ENCODE measurements around the gene ZNF592. TPM values are rescaled to one million over a fixed set of nuclear protein-coding genes. Genes with fewer than 3 reads are reported as not detected.

The ZNF592 gene
- total RNA-seq, 4 donors from 2014 or later, result 4.7 to 48.2 (median 11.7) TPM

- TF ChIP-seq CTCF (IDR thresholded peaks at IDR 0.05), result no peak
- no peak for TF ChIP-seq POLR2A (IDR thresholded peaks at IDR 0.05)
- intact Hi-C loops (cut with DNase I; ENCODE audit: low total_unique reads), result no loop called here
- no peaks in the 10 kb centered on the region for H3K9me3 ChIP-seq
- no peaks in the 10 kb centered on the region for H3K4me1 ChIP-seq
- no peak for DNase-seq
- H3K36me3 ChIP-seq, result no peaks in the 10 kb centered on the region
- H3K27me3 ChIP-seq, result no peaks in the 10 kb centered on the region
- H3K4me3 ChIP-seq, result no peak overlapping the region
- no peak overlapping the region for H3K27ac ChIP-seq
These were observed 49.4 kb downstream of the ZNF592 start for GRCh38 chr15:84797801-84798200.

GRCh38 chr15:84798436-84798946, 50.1 kb downstream of the ZNF592 start:
- no peak for DNase-seq
- Histone ChIP-seq H3K4me3 (no peak overlapping the region), H3K27me3 (no peaks in the 10 kb centered on the region), H3K9me3 (no peaks in the 10 kb centered on the region), H3K36me3 (no peaks in the 10 kb centered on the region), H3K4me1 (no peaks in the 10 kb centered on the region), H3K27ac (no peak overlapping the region)
- intact Hi-C loops (cut with DNase I; ENCODE audit: low total_unique reads), result no loop called here
- TF ChIP-seq CTCF (IDR thresholded peaks at IDR 0.05) (no peak), POLR2A (IDR thresholded peaks at IDR 0.05) (no peak)

GRCh38 chr15:84799511-84800187, 51.3 kb downstream of the ZNF592 start:
- TF ChIP-seq CTCF (IDR thresholded peaks at IDR 0.05) (no peak), POLR2A (IDR thresholded peaks at IDR 0.05) (no peak)
- DNase-seq, result no peak
- Histone ChIP-seq H3K9me3 (no peaks in the 10 kb centered on the region), H3K27ac (no peak overlapping the region), H3K27me3 (no peaks in the 10 kb centered on the region), H3K4me1 (no peaks in the 10 kb centered on the region), H3K36me3 (no peaks in the 10 kb centered on the region), H3K4me3 (no peak overlapping the region)
- intact Hi-C loops (cut with DNase I; ENCODE audit: low total_unique reads), result no loop called here

GRCh38 chr15:84800365-84800806, 52.0 kb downstream of the ZNF592 start:
- intact Hi-C loops (cut with DNase I; ENCODE audit: low total_unique reads), result no loop called here
- Histone ChIP-seq H3K4me3 (no peak overlapping the region), H3K36me3 (no peaks in the 10 kb centered on the region)

More at GRCh38 chr15:84800365-84800806, 52.0 kb downstream of the ZNF592 start:
- H3K4me1 ChIP-seq, result no peaks in the 10 kb centered on the region
- DNase-seq, result no peak
- no peak overlapping the region for H3K27ac ChIP-seq
- H3K27me3 ChIP-seq, result no peaks in the 10 kb centered on the region
- no peak for TF ChIP-seq CTCF (IDR thresholded peaks at IDR 0.05)
- TF ChIP-seq POLR2A (IDR thresholded peaks at IDR 0.05), result no peak
- H3K9me3 ChIP-seq, result no peaks in the 10 kb centered on the region
